RWPE2 (cell line): ENCODE measurements around the gene MRPL49.

Experiments used
- ATAC-seq: fragments of 200-7000 bp; cut with Tn5 transposase; 3 replicates; pipeline ENCODE4 v1.9.1; 2021; ENCODE audit warnings: low read depth
- DNase-seq: peaks from one replicate; pipeline ENCODE4 v3.0.0-alpha.2; 2020; ENCODE audit warnings: low spot score
- H3K27ac ChIP-seq: fragments of 450-650 bp; 2 replicates; pipeline ENCODE4 v1.5.1; 2017; ENCODE audit warnings: mild to moderate bottlenecking; ENCODE audit not compliant: poor library complexity, severe bottlenecking
- H3K27me3 ChIP-seq: fragments of 250-450 bp; sonication (Bioruptor Pico); 2 replicates; pipeline ENCODE4 v1.5.1; 2021; ENCODE audit warnings: mild to moderate bottlenecking, moderate library complexity; ENCODE audit not compliant: insufficient read depth, poor library complexity, severe bottlenecking
- H3K36me3 ChIP-seq: fragments of 250-450 bp; sonication (Bioruptor Pico); 2 replicates; pipeline ENCODE4 v1.5.1; 2020; ENCODE audit warnings: low read depth, mild to moderate bottlenecking, moderate library complexity
- H3K4me1 ChIP-seq: fragments of 250-450 bp; sonication (Bioruptor Pico); 2 replicates; pipeline ENCODE4 v1.5.1; 2021; ENCODE audit warnings: mild to moderate bottlenecking, moderate library complexity; ENCODE audit not compliant: insufficient read depth, poor library complexity, severe bottlenecking
- H3K4me3 ChIP-seq: fragments of 250-450 bp; sonication (Bioruptor Pico); 2 replicates; pipeline ENCODE4 v1.5.1; 2021; ENCODE audit warnings: mild to moderate bottlenecking, moderate library complexity; ENCODE audit not compliant: severe bottlenecking
- H3K9me3 ChIP-seq: fragments of 250-450 bp; sonication (Bioruptor Pico); 2 replicates; pipeline ENCODE4 v1.5.1; 2021; ENCODE audit warnings: mild to moderate bottlenecking, moderate library complexity; ENCODE audit not compliant: severe bottlenecking
- CTCF ChIP-seq: fragments of 450-650 bp; IDR thresholded peaks from one replicate; pipeline ENCODE4 v1.5.1; 2017; ENCODE audit warnings: mild to moderate bottlenecking, moderate library complexity; ENCODE audit not compliant: poor library complexity, severe bottlenecking

The MRPL49 gene

GRCh38 chr11:65125197-65126056, 3.3 kb downstream of the MRPL49 start:
- Histone ChIP-seq H3K4me1 (peaks cover 8% of the 10 kb centered on the region), H3K4me3 (no peak overlapping the region), H3K27ac (no peak overlapping the region), H3K36me3 (peaks cover 81% of the 10 kb centered on the region), H3K27me3 (no peaks in the 10 kb centered on the region), H3K9me3 (no peaks in the 10 kb centered on the region)
- ATAC-seq (no peak), DNase-seq (no peak)
- no peak for TF ChIP-seq CTCF

GRCh38 chr11:65126624-65127274, 4.6 kb downstream of the MRPL49 start:
- no peak overlapping the region for H3K27ac ChIP-seq
- H3K9me3 ChIP-seq: no peaks in the 10 kb centered on the region
- peaks cover 80% of the 10 kb centered on the region for H3K36me3 ChIP-seq
- H3K4me3 ChIP-seq: no peak overlapping the region
- no peaks in the 10 kb centered on the region for H3K27me3 ChIP-seq
- ATAC-seq: no peak
- TF ChIP-seq CTCF: no peak
- DNase-seq: no peak
- peaks cover 8% of the 10 kb centered on the region for H3K4me1 ChIP-seq

- H3K4me3 ChIP-seq: no peak overlapping the region
- peaks cover 8% of the 10 kb centered on the region for H3K4me1 ChIP-seq
- H3K9me3 ChIP-seq: no peaks in the 10 kb centered on the region
- no peak for DNase-seq
- no peak for TF ChIP-seq CTCF
- no peaks in the 10 kb centered on the region for H3K27me3 ChIP-seq
- H3K27ac ChIP-seq: no peak overlapping the region
- H3K36me3 ChIP-seq: peaks cover 89% of the 10 kb centered on the region
- no peak for ATAC-seq
Measured at GRCh38 chr11:65127473-65128181, 5.5 kb downstream of the MRPL49 start.

GRCh38 chr11:65128182-65129145, 6.3 kb downstream of the MRPL49 start:
- Histone ChIP-seq H3K4me1 (peaks cover 1% of the 10 kb centered on the region), H3K27ac (no peak overlapping the region), H3K27me3 (no peaks in the 10 kb centered on the region), H3K4me3 (no peak overlapping the region), H3K36me3 (peaks cover 87% of the 10 kb centered on the region), H3K9me3 (no peaks in the 10 kb centered on the region)
- DNase-seq: no peak
- TF ChIP-seq CTCF: no peak
- ATAC-seq: no peak; the same call in 2 of the 3 replicates
